WTC11 (cell line): Measurements from ENCODE around the gene STK32C.

Source experiments
- ETV6 ChIP-seq: sonication (generic); formaldehyde crosslinking; IDR thresholded peaks from 2 replicates; pipeline ENCODE4 v1.8.1; 2022; ENCODE audit warnings: mild to moderate bottlenecking, missing genetic modification reagents
- JUN ChIP-seq: sonication (generic); formaldehyde crosslinking; IDR thresholded peaks from 2 replicates; pipeline ENCODE4 v1.8.0; 2023; ENCODE audit warnings: mild to moderate bottlenecking, missing genetic modification reagents
- SMAD3 ChIP-seq: sonication (generic); formaldehyde crosslinking; IDR thresholded peaks from 2 replicates; pipeline ENCODE4 v1.8.0; 2022; ENCODE audit warnings: missing genetic modification reagents, mild to moderate bottlenecking, borderline replicate concordance
- ZBTB21 ChIP-seq: sonication (generic); formaldehyde crosslinking; IDR thresholded peaks from 2 replicates; pipeline ENCODE4 v1.8.1; 2023; ENCODE audit warnings: mild to moderate bottlenecking, missing genetic modification reagents, borderline replicate concordance
- ZNF138 ChIP-seq: sonication (generic); formaldehyde crosslinking; conservative IDR thresholded peaks from 2 replicates; pipeline ENCODE4 v1.8.1; 2022; ENCODE audit warnings: mild to moderate bottlenecking, moderate library complexity, missing genetic modification reagents
- ZNF232 ChIP-seq: sonication (generic); formaldehyde crosslinking; IDR thresholded peaks from 2 replicates; pipeline ENCODE4 v1.8.0; 2022; ENCODE audit warnings: mild to moderate bottlenecking, missing genetic modification reagents
- TF ChIP-seq, protein P1 (sequence below): fragments of 200-600 bp; IDR thresholded peaks from 2 replicates; pipeline ENCODE4 v1.8.0; 2022; ENCODE audit warnings: antibody characterized with exemption
- TF ChIP-seq, protein P2 (sequence below): sonication (generic); formaldehyde crosslinking; IDR thresholded peaks from 2 replicates; pipeline ENCODE4 v1.8.0; 2022; ENCODE audit warnings: mild to moderate bottlenecking, missing genetic modification reagents
- TF ChIP-seq, protein P3 (sequence below): sonication (generic); formaldehyde crosslinking; IDR thresholded peaks from 2 replicates; pipeline ENCODE4 v1.8.0; 2022; ENCODE audit warnings: mild to moderate bottlenecking, missing genetic modification reagents
- TF ChIP-seq, protein P4 (sequence below): sonication (generic); formaldehyde crosslinking; conservative IDR thresholded peaks from 2 replicates; pipeline ENCODE4 v1.8.1; 2022; ENCODE audit warnings: mild to moderate bottlenecking, missing genetic modification reagents
- TF ChIP-seq, protein P5 (sequence below): sonication (generic); formaldehyde crosslinking; IDR thresholded peaks from 2 replicates; pipeline ENCODE4 v1.8.0; 2022; ENCODE audit warnings: missing genetic modification reagents
- TF ChIP-seq, protein P6 (sequence below): sonication (generic); formaldehyde crosslinking; IDR thresholded peaks from 2 replicates; pipeline ENCODE4 v1.8.0; 2022; ENCODE audit warnings: mild to moderate bottlenecking, missing genetic modification reagents
- TF ChIP-seq, protein P7 (sequence below): sonication (generic); formaldehyde crosslinking; IDR thresholded peaks from 2 replicates; pipeline ENCODE4 v1.8.1; 2023; ENCODE audit warnings: mild to moderate bottlenecking, moderate library complexity, missing genetic modification reagents

DNA sequence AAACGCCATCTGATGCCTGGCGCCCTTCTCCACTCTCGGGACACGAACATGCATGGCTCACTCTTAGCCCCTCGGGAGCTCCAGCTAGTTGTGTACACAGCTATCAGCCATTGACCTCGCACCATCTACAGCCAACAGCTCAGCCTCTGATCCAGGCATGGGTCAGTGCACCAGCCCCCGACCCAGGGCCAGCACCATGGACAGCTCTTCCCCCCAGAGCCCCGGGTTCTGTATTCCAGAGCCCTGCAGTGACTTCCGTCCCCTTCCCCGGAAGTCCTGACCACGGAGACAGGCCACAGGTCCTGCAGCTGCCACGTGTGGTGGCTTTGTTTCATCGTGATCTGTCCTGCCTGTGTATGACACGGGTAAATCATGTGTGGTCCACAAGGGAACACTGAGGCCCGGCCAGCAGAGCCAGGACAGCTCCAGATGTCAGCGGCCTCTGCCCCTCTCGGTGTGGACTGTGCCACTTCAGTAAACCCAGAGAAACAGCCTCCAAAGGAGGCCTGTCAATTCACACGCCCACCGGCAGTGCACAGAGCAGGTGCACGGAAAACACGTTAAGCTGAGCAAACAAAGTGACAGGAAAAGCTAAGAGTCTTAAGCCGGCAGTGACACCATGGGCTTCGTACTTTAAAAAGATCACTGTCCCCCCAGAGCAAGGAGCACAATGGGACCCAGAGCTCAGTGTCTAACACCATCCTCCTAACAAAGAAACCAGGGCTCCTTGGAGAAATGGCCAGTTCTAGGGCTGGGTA lies 13.0 kb downstream of the STK32C start:
- TF ChIP-seq, protein P1, sequence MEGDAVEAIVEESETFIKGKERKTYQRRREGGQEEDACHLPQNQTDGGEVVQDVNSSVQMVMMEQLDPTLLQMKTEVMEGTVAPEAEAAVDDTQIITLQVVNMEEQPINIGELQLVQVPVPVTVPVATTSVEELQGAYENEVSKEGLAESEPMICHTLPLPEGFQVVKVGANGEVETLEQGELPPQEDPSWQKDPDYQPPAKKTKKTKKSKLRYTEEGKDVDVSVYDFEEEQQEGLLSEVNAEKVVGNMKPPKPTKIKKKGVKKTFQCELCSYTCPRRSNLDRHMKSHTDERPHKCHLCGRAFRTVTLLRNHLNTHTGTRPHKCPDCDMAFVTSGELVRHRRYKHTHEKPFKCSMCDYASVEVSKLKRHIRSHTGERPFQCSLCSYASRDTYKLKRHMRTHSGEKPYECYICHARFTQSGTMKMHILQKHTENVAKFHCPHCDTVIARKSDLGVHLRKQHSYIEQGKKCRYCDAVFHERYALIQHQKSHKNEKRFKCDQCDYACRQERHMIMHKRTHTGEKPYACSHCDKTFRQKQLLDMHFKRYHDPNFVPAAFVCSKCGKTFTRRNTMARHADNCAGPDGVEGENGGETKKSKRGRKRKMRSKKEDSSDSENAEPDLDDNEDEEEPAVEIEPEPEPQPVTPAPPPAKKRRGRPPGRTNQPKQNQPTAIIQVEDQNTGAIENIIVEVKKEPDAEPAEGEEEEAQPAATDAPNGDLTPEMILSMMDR: no peak
- TF ChIP-seq ZBTB21 (CRISPR knock-in tag): no peak; the same call in 1 of the 2 replicates
- peak; percentile 82; the same call in 1 of the 2 replicates for TF ChIP-seq JUN (CRISPR knock-in tag)
- 0 out of 2 replicates have a peak, but pooled peaks have one; percentile 50 for TF ChIP-seq ZNF232 (CRISPR knock-in tag)
- TF ChIP-seq ETV6 (CRISPR knock-in tag): 0 out of 2 replicates have a peak, but pooled peaks have one; percentile 49
- TF ChIP-seq SMAD3: peak; percentile 78; the same call in 1 of the 2 replicates
- TF ChIP-seq, protein P2, sequence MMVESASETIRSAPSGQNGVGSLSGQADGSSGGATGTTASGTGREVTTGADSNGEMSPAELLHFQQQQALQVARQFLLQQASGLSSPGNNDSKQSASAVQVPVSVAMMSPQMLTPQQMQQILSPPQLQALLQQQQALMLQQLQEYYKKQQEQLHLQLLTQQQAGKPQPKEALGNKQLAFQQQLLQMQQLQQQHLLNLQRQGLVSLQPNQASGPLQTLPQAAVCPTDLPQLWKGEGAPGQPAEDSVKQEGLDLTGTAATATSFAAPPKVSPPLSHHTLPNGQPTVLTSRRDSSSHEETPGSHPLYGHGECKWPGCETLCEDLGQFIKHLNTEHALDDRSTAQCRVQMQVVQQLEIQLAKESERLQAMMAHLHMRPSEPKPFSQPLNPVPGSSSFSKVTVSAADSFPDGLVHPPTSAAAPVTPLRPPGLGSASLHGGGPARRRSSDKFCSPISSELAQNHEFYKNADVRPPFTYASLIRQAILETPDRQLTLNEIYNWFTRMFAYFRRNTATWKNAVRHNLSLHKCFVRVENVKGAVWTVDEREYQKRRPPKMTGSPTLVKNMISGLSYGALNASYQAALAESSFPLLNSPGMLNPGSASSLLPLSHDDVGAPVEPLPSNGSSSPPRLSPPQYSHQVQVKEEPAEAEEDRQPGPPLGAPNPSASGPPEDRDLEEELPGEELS (CRISPR knock-in tag): 0 out of 2 replicates have a peak, but pooled peaks have one; percentile 70
- TF ChIP-seq, protein P3, sequence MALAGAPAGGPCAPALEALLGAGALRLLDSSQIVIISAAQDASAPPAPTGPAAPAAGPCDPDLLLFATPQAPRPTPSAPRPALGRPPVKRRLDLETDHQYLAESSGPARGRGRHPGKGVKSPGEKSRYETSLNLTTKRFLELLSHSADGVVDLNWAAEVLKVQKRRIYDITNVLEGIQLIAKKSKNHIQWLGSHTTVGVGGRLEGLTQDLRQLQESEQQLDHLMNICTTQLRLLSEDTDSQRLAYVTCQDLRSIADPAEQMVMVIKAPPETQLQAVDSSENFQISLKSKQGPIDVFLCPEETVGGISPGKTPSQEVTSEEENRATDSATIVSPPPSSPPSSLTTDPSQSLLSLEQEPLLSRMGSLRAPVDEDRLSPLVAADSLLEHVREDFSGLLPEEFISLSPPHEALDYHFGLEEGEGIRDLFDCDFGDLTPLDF (CRISPR knock-in tag): 0 out of 2 replicates have a peak, but pooled peaks have one; percentile 74
- TF ChIP-seq, protein P4, sequence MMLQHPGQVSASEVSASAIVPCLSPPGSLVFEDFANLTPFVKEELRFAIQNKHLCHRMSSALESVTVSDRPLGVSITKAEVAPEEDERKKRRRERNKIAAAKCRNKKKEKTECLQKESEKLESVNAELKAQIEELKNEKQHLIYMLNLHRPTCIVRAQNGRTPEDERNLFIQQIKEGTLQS (CRISPR knock-in tag): no peak
- TF ChIP-seq, protein P5, sequence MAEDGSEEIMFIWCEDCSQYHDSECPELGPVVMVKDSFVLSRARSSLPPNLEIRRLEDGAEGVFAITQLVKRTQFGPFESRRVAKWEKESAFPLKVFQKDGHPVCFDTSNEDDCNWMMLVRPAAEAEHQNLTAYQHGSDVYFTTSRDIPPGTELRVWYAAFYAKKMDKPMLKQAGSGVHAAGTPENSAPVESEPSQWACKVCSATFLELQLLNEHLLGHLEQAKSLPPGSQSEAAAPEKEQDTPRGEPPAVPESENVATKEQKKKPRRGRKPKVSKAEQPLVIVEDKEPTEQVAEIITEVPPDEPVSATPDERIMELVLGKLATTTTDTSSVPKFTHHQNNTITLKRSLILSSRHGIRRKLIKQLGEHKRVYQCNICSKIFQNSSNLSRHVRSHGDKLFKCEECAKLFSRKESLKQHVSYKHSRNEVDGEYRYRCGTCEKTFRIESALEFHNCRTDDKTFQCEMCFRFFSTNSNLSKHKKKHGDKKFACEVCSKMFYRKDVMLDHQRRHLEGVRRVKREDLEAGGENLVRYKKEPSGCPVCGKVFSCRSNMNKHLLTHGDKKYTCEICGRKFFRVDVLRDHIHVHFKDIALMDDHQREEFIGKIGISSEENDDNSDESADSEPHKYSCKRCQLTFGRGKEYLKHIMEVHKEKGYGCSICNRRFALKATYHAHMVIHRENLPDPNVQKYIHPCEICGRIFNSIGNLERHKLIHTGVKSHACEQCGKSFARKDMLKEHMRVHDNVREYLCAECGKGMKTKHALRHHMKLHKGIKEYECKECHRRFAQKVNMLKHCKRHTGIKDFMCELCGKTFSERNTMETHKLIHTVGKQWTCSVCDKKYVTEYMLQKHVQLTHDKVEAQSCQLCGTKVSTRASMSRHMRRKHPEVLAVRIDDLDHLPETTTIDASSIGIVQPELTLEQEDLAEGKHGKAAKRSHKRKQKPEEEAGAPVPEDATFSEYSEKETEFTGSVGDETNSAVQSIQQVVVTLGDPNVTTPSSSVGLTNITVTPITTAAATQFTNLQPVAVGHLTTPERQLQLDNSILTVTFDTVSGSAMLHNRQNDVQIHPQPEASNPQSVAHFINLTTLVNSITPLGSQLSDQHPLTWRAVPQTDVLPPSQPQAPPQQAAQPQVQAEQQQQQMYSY (CRISPR knock-in tag): no peak
- TF ChIP-seq ZNF138 (CRISPR knock-in tag): 0 out of 2 replicates have a peak, but pooled peaks have one; percentile 48
- TF ChIP-seq, protein P6, sequence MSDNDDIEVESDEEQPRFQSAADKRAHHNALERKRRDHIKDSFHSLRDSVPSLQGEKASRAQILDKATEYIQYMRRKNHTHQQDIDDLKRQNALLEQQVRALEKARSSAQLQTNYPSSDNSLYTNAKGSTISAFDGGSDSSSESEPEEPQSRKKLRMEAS: peak; percentile 38; the same call in 1 of the 2 replicates
- TF ChIP-seq, protein P7, sequence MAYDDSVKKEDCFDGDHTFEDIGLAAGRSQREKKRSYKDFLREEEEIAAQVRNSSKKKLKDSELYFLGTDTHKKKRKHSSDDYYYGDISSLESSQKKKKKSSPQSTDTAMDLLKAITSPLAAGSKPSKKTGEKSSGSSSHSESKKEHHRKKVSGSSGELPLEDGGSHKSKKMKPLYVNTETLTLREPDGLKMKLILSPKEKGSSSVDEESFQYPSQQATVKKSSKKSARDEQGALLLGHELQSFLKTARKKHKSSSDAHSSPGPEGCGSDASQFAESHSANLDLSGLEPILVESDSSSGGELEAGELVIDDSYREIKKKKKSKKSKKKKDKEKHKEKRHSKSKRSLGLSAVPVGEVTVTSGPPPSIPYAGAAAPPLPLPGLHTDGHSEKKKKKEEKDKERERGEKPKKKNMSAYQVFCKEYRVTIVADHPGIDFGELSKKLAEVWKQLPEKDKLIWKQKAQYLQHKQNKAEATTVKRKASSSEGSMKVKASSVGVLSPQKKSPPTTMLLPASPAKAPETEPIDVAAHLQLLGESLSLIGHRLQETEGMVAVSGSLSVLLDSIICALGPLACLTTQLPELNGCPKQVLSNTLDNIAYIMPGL (CRISPR knock-in tag): no peak
